HepG2 (cell line): Measurements from ENCODE around the gene CDH13. TPM values are rescaled to one million over a fixed set of nuclear protein-coding genes. Genes with fewer than 3 reads are reported as not detected.

Experiments used
- ATAC-seq: fragments of 200-7000 bp; cut with Tn5 transposase; 3 replicates; pipeline ENCODE4 v1.9.1; 2020; ENCODE audit warnings: mild to moderate bottlenecking, moderate library complexity
- BruUV-seq: library from RNA; stranded (reverse); fragments of 400-500 nt; replicated peaks from 2 replicates; lab custom pipeline; 2021; lab: Mats Ljungman, UMichigan
- CTCF ChIA-PET: fragments of 300-600 bp; formaldehyde crosslinking; extraction: SDS; loops from one replicate; lab custom pipeline; 2021; ENCODE audit warnings: low total read pairs, inconsistent platforms, low intra/inter-chr PET ratio; lab: Yijun Ruan, JAX
- POLR2A ChIA-PET: fragments of 350-600 bp; sonication (Branson Sonifier 250); formaldehyde crosslinking; loops from one replicate; lab custom pipeline; 2020; ENCODE audit warnings: antibody characterized with exemption, inconsistent platforms; lab: Yijun Ruan, JAX
- DNase-seq: peaks from one replicate; pipeline ENCODE4 v3.0.0-alpha.2; 2015; ENCODE audit warnings: low spot score
- FAIRE-seq: peaks from 3 replicates; lab custom pipeline; 2011; peaks lifted over from hg19 to GRCh38; lab: Jason Lieb, UNC
- H2AFZ ChIP-seq: one replicate; pipeline ENCODE4 v1.6.1; 2011; ENCODE audit warnings: low read length, inconsistent platforms
- H3K27ac ChIP-seq: fragments of 300-600 bp; 3 replicates; pipeline ENCODE4 v1.8.0; 2011; ENCODE audit warnings: mixed run types, mild to moderate bottlenecking, mixed read lengths, low read length, inconsistent platforms; ENCODE audit not compliant: insufficient read depth; ENCODE audit errors: extremely low read length
- H3K27me3 ChIP-seq, 2 experiments: fragments of 200-600 bp in 1 of 2; 2 replicates in 1 of 2; 3 replicates in 1 of 2; pipeline versions ENCODE4 v1.6.0 to v1.8.0; 2011; ENCODE audit warnings: low read length in 2 of 2, mild to moderate bottlenecking in 2 of 2, moderate library complexity in 2 of 2, inconsistent platforms in 1 of 2; ENCODE audit not compliant: insufficient read depth in 2 of 2, control insufficient read depth in 1 of 2
- H3K36me3 ChIP-seq, 2 experiments: fragments of 200-600 bp in 1 of 2; replicated peaks in 1 of 2; 2 replicates in 1 of 2; 3 replicates in 1 of 2; pipeline versions ENCODE4 v1.5.1 to v1.8.0; 2011; ENCODE audit warnings: low read length in 2 of 2, inconsistent platforms in 1 of 2; ENCODE audit not compliant: insufficient read depth in 2 of 2, control insufficient read depth in 1 of 2
- H3K4me1 ChIP-seq: 2 replicates; pipeline ENCODE4 v1.5.1; 2012; ENCODE audit warnings: low read length, inconsistent platforms; ENCODE audit not compliant: insufficient read depth
- H3K4me2 ChIP-seq: 2 replicates; pipeline ENCODE4 v1.6.0; 2011; ENCODE audit warnings: low read depth, low read length, inconsistent platforms
- H3K4me3 ChIP-seq, 3 experiments: fragments of 200-600 bp in 1 of 3; sonication (generic), shearing (Covaris generic) in 1 of 3; replicated peaks in 1 of 3; 2 replicates each; pipeline ENCODE4 v1.5.1; 2011 to 2016; ENCODE audit warnings: low read length in 3 of 3, inconsistent platforms in 2 of 3, low read depth in 2 of 3, mild to moderate bottlenecking in 2 of 3, control low read depth in 1 of 3, mixed read lengths in 1 of 3; ENCODE audit not compliant: insufficient read depth in 1 of 3
- H3K79me2 ChIP-seq: one replicate; pipeline ENCODE4 v1.6.1; 2011; ENCODE audit warnings: low read length, inconsistent platforms; ENCODE audit not compliant: insufficient read depth
- H3K9ac ChIP-seq: 2 replicates; pipeline ENCODE4 v1.6.0; 2011; ENCODE audit warnings: mild to moderate bottlenecking, low read depth, low read length, inconsistent platforms; ENCODE audit not compliant: insufficient read depth
- H3K9me3 ChIP-seq: 2 replicates; pipeline ENCODE4 v1.5.1; 2012; ENCODE audit warnings: mild to moderate bottlenecking, low read length
- H4K20me1 ChIP-seq: 2 replicates; pipeline ENCODE4 v1.6.0; 2011; ENCODE audit warnings: inconsistent platforms, mild to moderate bottlenecking, low read length, moderate library complexity; ENCODE audit not compliant: insufficient read depth
- ATF5 ChIP-seq: sonication (generic); formaldehyde crosslinking; IDR thresholded peaks from 2 replicates; pipeline ENCODE4 v1.4.0; 2020; ENCODE audit warnings: mild to moderate bottlenecking, low read depth, missing genetic modification reagents
- CCAR2 ChIP-seq: fragments of 200-400 bp; formaldehyde crosslinking; optimal IDR thresholded peaks from 2 replicates; pipeline ENCODE3; 2018; ENCODE audit warnings: low read depth, mild to moderate bottlenecking, low read length, moderate library complexity
- IRF2 ChIP-seq: IDR thresholded peaks from 2 replicates; pipeline ENCODE4 v1.6.1; 2018; ENCODE audit warnings: missing genetic modification reagents, missing compliant biosample characterization
- MYNN ChIP-seq: sonication (generic); formaldehyde crosslinking; IDR thresholded peaks from 2 replicates; pipeline ENCODE4 v1.4.0; 2020; ENCODE audit warnings: mild to moderate bottlenecking, low read depth, missing genetic modification reagents
- PHF20 ChIP-seq: sonication (generic); formaldehyde crosslinking; IDR thresholded peaks from 2 replicates; pipeline ENCODE4 v1.5.0; 2020; ENCODE audit warnings: mild to moderate bottlenecking, missing genetic modification reagents
- RBM39 ChIP-seq: fragments of 200-400 bp; formaldehyde crosslinking; IDR thresholded peaks from one replicate; pipeline ENCODE4 v1.6.1; 2018; ENCODE audit warnings: antibody characterized with exemption, mild to moderate bottlenecking, low read depth, low read length; ENCODE audit not compliant: poor library complexity, severe bottlenecking
- SOX6 ChIP-seq, 2 experiments: fragments of 450-650 bp in 1 of 2; sonication (generic) in 1 of 2; formaldehyde crosslinking in 1 of 2; IDR thresholded peaks; 2 replicates each; pipeline versions ENCODE4 v1.4.0 to v1.6.1; 2017 to 2020; ENCODE audit warnings: antibody characterized with exemption in 1 of 2, mild to moderate bottlenecking in 1 of 2, missing genetic modification reagents in 1 of 2
- ZNF281 ChIP-seq: sonication (generic); formaldehyde crosslinking; IDR thresholded peaks from 2 replicates; pipeline ENCODE4 v1.4.0; 2020; ENCODE audit warnings: missing genetic modification reagents, borderline replicate concordance
- WGBS: methylation state at CpG from one replicate; pipeline ENCODE4 v1.1.6; 2017; ENCODE audit warnings: low lambda C conversion rate; 5-methylcytosine and 5-hydroxymethylcytosine counted together
- in situ Hi-C: cut with HindIII; loops from 2 replicates; pipeline ENCODE4 v1.10.0; 2017; ENCODE audit warnings: low pct_unique_long_range_greater_than_20kb; ENCODE audit not compliant: extremely low pct_ligation_motif_present
- intact Hi-C: fragments of 100-400 bp; cut with micrococcal nuclease; formaldehyde crosslinking; loops from one replicate; pipeline ENCODE4 v1.10.0; 2022; ENCODE audit not compliant: unreplicated experiment
- polyA plus RNA-seq, 8 experiments: library from polyadenylated mRNA; depleted of rRNA in 3 of 8; stranded (reverse) in 7 of 8; unstranded in 1 of 8; fragments of >200 nt; fragmentation: Illumina TruSeq in 4 of 8; extraction: Trizol in 4 of 8; gene quantifications; 2 replicates each; pipeline versions ENCODE4 v1.2.1 to v1.2.3, GENCODE V29; 2011 to 2016; ENCODE audit warnings: low read depth in 4 of 8, missing spikeins in 1 of 8, mixed read lengths in 1 of 8; ENCODE audit not compliant: insufficient read depth in 1 of 8
- total RNA-seq, 5 experiments: library from RNA; depleted of rRNA; stranded (reverse); fragments of >200 nt; fragmentation: Illumina TruSeq; extraction: Trizol; gene quantifications; 2 replicates each; pipeline ENCODE4 v1.2.3, GENCODE V29; 2016; ENCODE audit warnings: low read depth in 1 of 5
- TF ChIP-seq, protein P1 (sequence below): sonication (generic); formaldehyde crosslinking; IDR thresholded peaks from 2 replicates; pipeline ENCODE4 v1.4.0; 2020; ENCODE audit warnings: missing genetic modification reagents
- TF ChIP-seq, protein P2 (sequence below): sonication (generic); formaldehyde crosslinking; IDR thresholded peaks from 2 replicates; pipeline ENCODE4 v1.5.0; 2020; ENCODE audit warnings: missing genetic modification reagents
- TF ChIP-seq, protein P3 (sequence below): sonication (generic); formaldehyde crosslinking; IDR thresholded peaks from 2 replicates; pipeline ENCODE4 v1.5.0; 2020; ENCODE audit warnings: missing genetic modification reagents

The CDH13 gene
- total and polyA plus RNA-seq, 2 of the 13 experiments (the other 11 are each of a cell fraction or from before 2014, with no cell fraction given): not detected

- ATAC-seq (no peak), DNase-seq (no peak), FAIRE-seq (no peak)
- BruUV-seq: no TSS peak
- H3K9ac ChIP-seq: no peak overlapping the region
- H3K4me1 ChIP-seq: no peaks in the 10 kb centered on the region
- H3K36me3 ChIP-seq: no peaks in the 10 kb centered on the region
- no peak overlapping the region for H3K4me3 ChIP-seq
- no peak for TF ChIP-seq MYNN (CRISPR knock-in tag)
- TF ChIP-seq RBM39: no peak
- TF ChIP-seq, protein P1, sequence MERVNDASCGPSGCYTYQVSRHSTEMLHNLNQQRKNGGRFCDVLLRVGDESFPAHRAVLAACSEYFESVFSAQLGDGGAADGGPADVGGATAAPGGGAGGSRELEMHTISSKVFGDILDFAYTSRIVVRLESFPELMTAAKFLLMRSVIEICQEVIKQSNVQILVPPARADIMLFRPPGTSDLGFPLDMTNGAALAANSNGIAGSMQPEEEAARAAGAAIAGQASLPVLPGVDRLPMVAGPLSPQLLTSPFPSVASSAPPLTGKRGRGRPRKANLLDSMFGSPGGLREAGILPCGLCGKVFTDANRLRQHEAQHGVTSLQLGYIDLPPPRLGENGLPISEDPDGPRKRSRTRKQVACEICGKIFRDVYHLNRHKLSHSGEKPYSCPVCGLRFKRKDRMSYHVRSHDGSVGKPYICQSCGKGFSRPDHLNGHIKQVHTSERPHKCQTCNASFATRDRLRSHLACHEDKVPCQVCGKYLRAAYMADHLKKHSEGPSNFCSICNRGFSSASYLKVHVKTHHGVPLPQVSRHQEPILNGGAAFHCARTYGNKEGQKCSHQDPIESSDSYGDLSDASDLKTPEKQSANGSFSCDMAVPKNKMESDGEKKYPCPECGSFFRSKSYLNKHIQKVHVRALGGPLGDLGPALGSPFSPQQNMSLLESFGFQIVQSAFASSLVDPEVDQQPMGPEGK (CRISPR knock-in tag): no peak
- TF ChIP-seq IRF2 (CRISPR knock-in tag): no peak
- TF ChIP-seq, protein P2, sequence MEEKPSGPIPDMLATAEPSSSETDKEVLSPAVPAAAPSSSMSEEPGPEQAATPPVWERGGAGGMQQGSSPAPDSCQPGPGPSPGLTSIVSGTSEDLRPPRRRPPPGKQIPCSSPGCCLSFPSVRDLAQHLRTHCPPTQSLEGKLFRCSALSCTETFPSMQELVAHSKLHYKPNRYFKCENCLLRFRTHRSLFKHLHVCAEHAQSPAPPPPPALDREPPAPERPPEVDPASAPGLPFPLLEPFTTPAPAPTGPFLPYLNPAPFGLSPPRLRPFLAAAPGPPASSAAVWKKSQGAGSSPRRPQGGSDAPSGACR (CRISPR knock-in tag): no peak
- no peak for TF ChIP-seq ZNF281
- TF ChIP-seq PHF20 (CRISPR knock-in tag): no peak
- TF ChIP-seq CCAR2: no peak
- TF ChIP-seq SOX6 (IDR thresholded peaks at IDR 0.05): no peak
- no peak for TF ChIP-seq SOX6 (CRISPR knock-in tag; IDR thresholded peaks at IDR 0.05)
- no peak for TF ChIP-seq ATF5 (CRISPR knock-in tag)
- TF ChIP-seq, protein P3, sequence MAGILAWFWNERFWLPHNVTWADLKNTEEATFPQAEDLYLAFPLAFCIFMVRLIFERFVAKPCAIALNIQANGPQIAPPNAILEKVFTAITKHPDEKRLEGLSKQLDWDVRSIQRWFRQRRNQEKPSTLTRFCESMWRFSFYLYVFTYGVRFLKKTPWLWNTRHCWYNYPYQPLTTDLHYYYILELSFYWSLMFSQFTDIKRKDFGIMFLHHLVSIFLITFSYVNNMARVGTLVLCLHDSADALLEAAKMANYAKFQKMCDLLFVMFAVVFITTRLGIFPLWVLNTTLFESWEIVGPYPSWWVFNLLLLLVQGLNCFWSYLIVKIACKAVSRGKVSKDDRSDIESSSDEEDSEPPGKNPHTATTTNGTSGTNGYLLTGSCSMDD: no peak
- H3K4me2 ChIP-seq: no peak overlapping the region
- no peaks in the 10 kb centered on the region for H4K20me1 ChIP-seq
- 0 out of 2 replicates have a peak, but pooled peaks cover 9% of the 10 kb centered on the region for H3K9me3 ChIP-seq
- ChIA-PET CTCF (no interaction called here), POLR2A (no interaction called here)
- H2AFZ ChIP-seq: no peak overlapping the region
- no peak overlapping the region for H3K27ac ChIP-seq
- no peaks in the 10 kb centered on the region for H3K79me2 ChIP-seq
- no peaks in the 10 kb centered on the region for H3K27me3 ChIP-seq
- 31% methylated on average over 6 of the region's 6 CpGs for WGBS
- intact Hi-C loops: no loop called here
- in situ Hi-C loops: no loop called here
These were observed 165.9 kb downstream of the CDH13 start for GRCh38 chr16:82792693-82793092.
